ENCODE results near the gene PTPRN2. TPM values are rescaled to one million over a fixed set of nuclear protein-coding genes. Genes with fewer than 3 reads are reported as not detected.

PTPRN2 gene
- total and polyA plus RNA-seq, 2 of the 8 experiments (the other 6 are each of a cell fraction or from before 2014, with no cell fraction given): 2.6 to 4.5 TPM

DNA sequence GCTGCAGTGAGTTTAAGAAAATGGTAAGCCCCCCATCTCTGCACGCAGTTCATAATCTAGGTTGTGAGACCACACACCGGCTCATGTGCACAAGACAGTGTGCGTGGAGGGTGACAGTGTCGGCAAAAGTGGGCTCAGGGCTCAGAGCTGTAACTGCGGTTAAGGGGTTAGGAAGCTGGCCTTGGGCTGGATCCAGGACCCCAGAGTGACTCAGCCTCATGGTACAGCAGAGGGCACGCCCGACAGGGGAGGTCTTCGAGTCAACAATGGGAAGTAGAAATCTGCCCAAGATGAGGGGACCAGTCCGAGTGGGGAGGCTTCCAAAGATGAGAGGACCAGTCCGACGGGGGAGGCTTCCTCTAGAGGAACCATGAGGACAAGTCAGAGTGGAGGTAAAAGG, 813.1 kb downstream of the PTPRN2 start (continued):
- TF ChIP-seq, protein P1, sequence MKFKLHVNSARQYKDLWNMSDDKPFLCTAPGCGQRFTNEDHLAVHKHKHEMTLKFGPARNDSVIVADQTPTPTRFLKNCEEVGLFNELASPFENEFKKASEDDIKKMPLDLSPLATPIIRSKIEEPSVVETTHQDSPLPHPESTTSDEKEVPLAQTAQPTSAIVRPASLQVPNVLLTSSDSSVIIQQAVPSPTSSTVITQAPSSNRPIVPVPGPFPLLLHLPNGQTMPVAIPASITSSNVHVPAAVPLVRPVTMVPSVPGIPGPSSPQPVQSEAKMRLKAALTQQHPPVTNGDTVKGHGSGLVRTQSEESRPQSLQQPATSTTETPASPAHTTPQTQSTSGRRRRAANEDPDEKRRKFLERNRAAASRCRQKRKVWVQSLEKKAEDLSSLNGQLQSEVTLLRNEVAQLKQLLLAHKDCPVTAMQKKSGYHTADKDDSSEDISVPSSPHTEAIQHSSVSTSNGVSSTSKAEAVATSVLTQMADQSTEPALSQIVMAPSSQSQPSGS (IDR thresholded peaks at IDR 0.05; ENCODE audit: low read length): no peak
- no peak for TF ChIP-seq CHD1 (IDR thresholded peaks at IDR 0.05; ENCODE audit: low read depth, low read length)
- TF ChIP-seq, protein P2, sequence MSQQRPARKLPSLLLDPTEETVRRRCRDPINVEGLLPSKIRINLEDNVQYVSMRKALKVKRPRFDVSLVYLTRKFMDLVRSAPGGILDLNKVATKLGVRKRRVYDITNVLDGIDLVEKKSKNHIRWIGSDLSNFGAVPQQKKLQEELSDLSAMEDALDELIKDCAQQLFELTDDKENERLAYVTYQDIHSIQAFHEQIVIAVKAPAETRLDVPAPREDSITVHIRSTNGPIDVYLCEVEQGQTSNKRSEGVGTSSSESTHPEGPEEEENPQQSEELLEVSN (IDR thresholded peaks at IDR 0.05): no peak
- TF ChIP-seq, protein P3, sequence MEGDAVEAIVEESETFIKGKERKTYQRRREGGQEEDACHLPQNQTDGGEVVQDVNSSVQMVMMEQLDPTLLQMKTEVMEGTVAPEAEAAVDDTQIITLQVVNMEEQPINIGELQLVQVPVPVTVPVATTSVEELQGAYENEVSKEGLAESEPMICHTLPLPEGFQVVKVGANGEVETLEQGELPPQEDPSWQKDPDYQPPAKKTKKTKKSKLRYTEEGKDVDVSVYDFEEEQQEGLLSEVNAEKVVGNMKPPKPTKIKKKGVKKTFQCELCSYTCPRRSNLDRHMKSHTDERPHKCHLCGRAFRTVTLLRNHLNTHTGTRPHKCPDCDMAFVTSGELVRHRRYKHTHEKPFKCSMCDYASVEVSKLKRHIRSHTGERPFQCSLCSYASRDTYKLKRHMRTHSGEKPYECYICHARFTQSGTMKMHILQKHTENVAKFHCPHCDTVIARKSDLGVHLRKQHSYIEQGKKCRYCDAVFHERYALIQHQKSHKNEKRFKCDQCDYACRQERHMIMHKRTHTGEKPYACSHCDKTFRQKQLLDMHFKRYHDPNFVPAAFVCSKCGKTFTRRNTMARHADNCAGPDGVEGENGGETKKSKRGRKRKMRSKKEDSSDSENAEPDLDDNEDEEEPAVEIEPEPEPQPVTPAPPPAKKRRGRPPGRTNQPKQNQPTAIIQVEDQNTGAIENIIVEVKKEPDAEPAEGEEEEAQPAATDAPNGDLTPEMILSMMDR (IDR thresholded peaks at IDR 0.05; ENCODE audit: control extremely low read depth in 1 of 3, insufficient read depth in 1 of 3, low read depth in 1 of 3, low read length in 3 of 3): no peak

All from H1 (cell line).